ENCODE measurements around the gene CDCA4.

DNA sequence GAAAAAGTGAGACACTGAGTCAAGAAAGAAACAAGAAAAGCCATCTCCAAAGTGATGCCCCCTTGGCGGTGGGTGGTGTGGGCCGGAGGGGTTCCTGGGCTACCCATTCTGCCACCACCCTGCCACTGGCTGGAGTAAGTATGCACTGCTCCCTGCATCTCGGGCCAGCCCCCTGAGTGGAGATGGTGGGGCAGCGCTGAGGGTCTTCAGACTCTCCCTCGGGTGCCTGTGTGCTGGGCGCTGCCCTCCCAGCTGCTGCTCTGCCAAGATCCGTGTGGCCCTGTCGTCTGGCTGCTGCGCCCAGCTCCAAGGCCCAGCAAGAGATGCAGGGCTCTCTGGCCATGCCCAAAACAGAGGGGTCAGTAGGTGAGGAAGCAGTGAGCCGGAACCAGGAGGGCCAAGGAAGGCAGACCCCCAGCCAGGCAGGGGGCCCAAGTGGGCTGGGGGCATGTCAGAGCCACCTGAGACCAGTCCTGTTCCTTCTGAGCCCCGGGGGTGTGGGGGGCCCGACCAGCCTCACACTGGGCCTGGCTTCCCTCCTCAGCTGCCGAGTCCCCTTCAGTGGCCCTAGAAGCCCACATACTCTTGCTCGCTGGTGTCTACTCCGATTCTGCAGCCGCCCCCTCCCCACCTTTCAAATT lies 39.2 kb upstream of the CDCA4 start:
- TF ChIP-seq, protein P1, sequence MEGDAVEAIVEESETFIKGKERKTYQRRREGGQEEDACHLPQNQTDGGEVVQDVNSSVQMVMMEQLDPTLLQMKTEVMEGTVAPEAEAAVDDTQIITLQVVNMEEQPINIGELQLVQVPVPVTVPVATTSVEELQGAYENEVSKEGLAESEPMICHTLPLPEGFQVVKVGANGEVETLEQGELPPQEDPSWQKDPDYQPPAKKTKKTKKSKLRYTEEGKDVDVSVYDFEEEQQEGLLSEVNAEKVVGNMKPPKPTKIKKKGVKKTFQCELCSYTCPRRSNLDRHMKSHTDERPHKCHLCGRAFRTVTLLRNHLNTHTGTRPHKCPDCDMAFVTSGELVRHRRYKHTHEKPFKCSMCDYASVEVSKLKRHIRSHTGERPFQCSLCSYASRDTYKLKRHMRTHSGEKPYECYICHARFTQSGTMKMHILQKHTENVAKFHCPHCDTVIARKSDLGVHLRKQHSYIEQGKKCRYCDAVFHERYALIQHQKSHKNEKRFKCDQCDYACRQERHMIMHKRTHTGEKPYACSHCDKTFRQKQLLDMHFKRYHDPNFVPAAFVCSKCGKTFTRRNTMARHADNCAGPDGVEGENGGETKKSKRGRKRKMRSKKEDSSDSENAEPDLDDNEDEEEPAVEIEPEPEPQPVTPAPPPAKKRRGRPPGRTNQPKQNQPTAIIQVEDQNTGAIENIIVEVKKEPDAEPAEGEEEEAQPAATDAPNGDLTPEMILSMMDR (IDR thresholded peaks at IDR 0.05) = no peak
- no peak for TF ChIP-seq POLR2A (IDR thresholded peaks at IDR 0.05)
